Smooth muscle cell (in vitro differentiated cells): ENCODE results near the gene C10orf120. TPM values are rescaled to one million over a fixed set of nuclear protein-coding genes. Genes with fewer than 3 reads are reported as not detected.

ENCODE experiments used
- DNase-seq: peaks from one replicate; lab custom pipeline; 2025; ENCODE audit not compliant: unreplicated experiment; lab: John Stamatoyannopoulos, UW
- H2AFZ ChIP-seq: fragments of 200-600 bp; sonication (generic); 2 replicates; pipeline ENCODE4 v1.6.0; 2016; ENCODE audit warnings: antibody characterized with exemption, low read depth, mild to moderate bottlenecking
- H3F3A ChIP-seq: fragments of 200-600 bp; sonication (generic); 2 replicates; pipeline ENCODE4 v1.6.0; 2017; ENCODE audit warnings: antibody characterized with exemption, low read depth
- H3K27ac ChIP-seq: fragments of 200-600 bp; sonication (generic); 2 replicates; pipeline ENCODE4 v1.5.1; 2016; ENCODE audit warnings: low read depth, mild to moderate bottlenecking
- H3K27me3 ChIP-seq: fragments of 200-600 bp; sonication (generic); 2 replicates; pipeline ENCODE4 v1.6.1; 2016; ENCODE audit warnings: low read depth, mild to moderate bottlenecking
- H3K36me3 ChIP-seq: fragments of 200-600 bp; sonication (generic); 2 replicates; pipeline ENCODE4 v1.5.1; 2016; ENCODE audit warnings: low read depth
- H3K4me1 ChIP-seq: fragments of 200-600 bp; sonication (generic); 2 replicates; pipeline ENCODE4 v1.5.1; 2016; ENCODE audit warnings: low read depth
- H3K4me2 ChIP-seq: fragments of 200-600 bp; sonication (generic); 2 replicates; pipeline ENCODE4 v1.6.0; 2016; ENCODE audit warnings: mild to moderate bottlenecking
- H3K4me3 ChIP-seq: fragments of 200-600 bp; sonication (generic); 2 replicates; pipeline ENCODE4 v1.5.1; 2016; ENCODE audit warnings: mild to moderate bottlenecking
- H3K79me2 ChIP-seq: fragments of 200-600 bp; sonication (generic); 2 replicates; pipeline ENCODE4 v1.6.0; 2016; ENCODE audit warnings: low read depth, mild to moderate bottlenecking
- H3K9ac ChIP-seq: fragments of 200-600 bp; sonication (generic); 2 replicates; pipeline ENCODE4 v1.6.0; 2016; ENCODE audit warnings: low read depth
- H3K9me3 ChIP-seq: fragments of 200-600 bp; sonication (generic); replicated peaks from 2 replicates; pipeline ENCODE4 v1.5.1; 2016; ENCODE audit warnings: low read depth
- H4K20me1 ChIP-seq: fragments of 200-600 bp; sonication (generic); 2 replicates; pipeline ENCODE4 v1.6.0; 2016; ENCODE audit warnings: low read depth
- WGBS: methylation state at CpG from one replicate; pipeline ENCODE4 v1.1.7; 2016; ENCODE audit warnings: low lambda C conversion rate; 5-methylcytosine and 5-hydroxymethylcytosine counted together
- polyA plus RNA-seq: library from polyadenylated mRNA; unstranded; fragments of >200 nt; fragmentation: Nextera tagmentation; extraction: Ambion mirVana; gene quantifications from 2 replicates; pipeline ENCODE4 v1.2.1, GENCODE V29; 2016
- total RNA-seq: library from RNA; depleted of rRNA; stranded (reverse); fragments of >200 nt; gene quantifications from 2 replicates; pipeline ENCODE4 v1.2.3, GENCODE V29; 2014
- TF ChIP-seq, protein P1 (sequence below): fragments of 200-600 bp; sonication (generic); IDR thresholded peaks from 2 replicates; pipeline ENCODE4 v1.5.1; 2017; ENCODE audit warnings: borderline replicate concordance, mild to moderate bottlenecking, antibody characterized with exemption; ENCODE audit not compliant: insufficient read depth, poor library complexity, severe bottlenecking

The C10orf120 gene
- total and polyA plus RNA-seq, 2 experiments from 2014 or later, result not detected

DNA sequence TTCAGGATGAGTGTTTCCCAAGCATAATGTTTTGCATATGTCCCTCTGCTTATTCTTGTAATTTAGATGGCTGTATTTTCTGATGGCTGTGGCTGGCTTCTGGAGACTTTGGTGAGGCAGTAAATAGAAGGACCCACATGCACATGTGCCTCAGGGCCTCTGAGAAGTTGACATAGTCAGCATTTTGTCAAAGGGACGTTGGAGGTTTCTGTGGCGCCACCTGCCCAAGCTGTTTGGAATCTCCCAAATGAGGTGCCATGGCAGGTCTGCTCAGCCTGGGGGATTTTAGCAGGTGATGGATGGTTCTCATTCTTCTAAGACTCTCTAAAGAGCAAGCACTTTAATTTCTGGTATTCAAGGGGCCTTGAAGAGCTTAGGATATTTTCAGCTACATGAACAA lies 29.8 kb downstream of the C10orf120 start:
- no peak overlapping the region for H3K4me2 ChIP-seq
- H3K4me3 ChIP-seq, result no peak overlapping the region
- no peaks in the 10 kb centered on the region for H4K20me1 ChIP-seq
- TF ChIP-seq, protein P1, sequence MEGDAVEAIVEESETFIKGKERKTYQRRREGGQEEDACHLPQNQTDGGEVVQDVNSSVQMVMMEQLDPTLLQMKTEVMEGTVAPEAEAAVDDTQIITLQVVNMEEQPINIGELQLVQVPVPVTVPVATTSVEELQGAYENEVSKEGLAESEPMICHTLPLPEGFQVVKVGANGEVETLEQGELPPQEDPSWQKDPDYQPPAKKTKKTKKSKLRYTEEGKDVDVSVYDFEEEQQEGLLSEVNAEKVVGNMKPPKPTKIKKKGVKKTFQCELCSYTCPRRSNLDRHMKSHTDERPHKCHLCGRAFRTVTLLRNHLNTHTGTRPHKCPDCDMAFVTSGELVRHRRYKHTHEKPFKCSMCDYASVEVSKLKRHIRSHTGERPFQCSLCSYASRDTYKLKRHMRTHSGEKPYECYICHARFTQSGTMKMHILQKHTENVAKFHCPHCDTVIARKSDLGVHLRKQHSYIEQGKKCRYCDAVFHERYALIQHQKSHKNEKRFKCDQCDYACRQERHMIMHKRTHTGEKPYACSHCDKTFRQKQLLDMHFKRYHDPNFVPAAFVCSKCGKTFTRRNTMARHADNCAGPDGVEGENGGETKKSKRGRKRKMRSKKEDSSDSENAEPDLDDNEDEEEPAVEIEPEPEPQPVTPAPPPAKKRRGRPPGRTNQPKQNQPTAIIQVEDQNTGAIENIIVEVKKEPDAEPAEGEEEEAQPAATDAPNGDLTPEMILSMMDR, result no peak
- H3K36me3 ChIP-seq, result no peaks in the 10 kb centered on the region
- H3K27ac ChIP-seq, result no peak overlapping the region
- WGBS, result 56% methylated on average over 2 of the region's 2 CpGs
- H3K9me3 ChIP-seq, result no peaks in the 10 kb centered on the region
- no peaks in the 10 kb centered on the region for H3K4me1 ChIP-seq
- H3K79me2 ChIP-seq, result no peaks in the 10 kb centered on the region
- no peak overlapping the region for H2AFZ ChIP-seq
- H3K9ac ChIP-seq, result no peak overlapping the region
- peaks cover 4% of the 10 kb centered on the region for H3K27me3 ChIP-seq
- no peaks in the 10 kb centered on the region for H3F3A ChIP-seq
- no peak for DNase-seq

DNA sequence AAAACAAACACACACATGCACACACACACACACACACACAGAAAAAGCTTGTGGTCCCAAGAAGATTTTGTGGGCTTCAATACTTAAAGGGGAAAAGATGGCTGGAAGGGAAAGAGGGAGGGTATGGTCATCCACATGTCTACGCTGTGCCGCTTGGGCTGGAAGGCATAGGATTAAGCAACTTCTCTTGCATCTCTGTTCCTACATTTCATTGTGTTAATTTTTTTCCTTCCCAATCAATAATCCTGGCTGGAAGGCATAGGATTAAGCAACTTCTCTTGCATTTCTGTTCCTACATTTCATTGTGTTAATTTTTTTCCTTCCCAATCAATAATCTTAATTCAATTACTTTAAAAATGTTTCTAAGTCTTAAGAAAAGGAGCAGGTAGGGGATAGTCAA lies 30.6 kb downstream of the C10orf120 start:
- Histone ChIP-seq H2AFZ (no peak overlapping the region), H4K20me1 (no peaks in the 10 kb centered on the region), H3K4me1 (no peaks in the 10 kb centered on the region), H3K36me3 (no peaks in the 10 kb centered on the region), H3K79me2 (no peaks in the 10 kb centered on the region), H3K27me3 (peaks cover 4% of the 10 kb centered on the region), H3K4me2 (no peak overlapping the region), H3F3A (no peaks in the 10 kb centered on the region), H3K9ac (no peak overlapping the region), H3K27ac (no peak overlapping the region), H3K9me3 (no peaks in the 10 kb centered on the region), H3K4me3 (no peak overlapping the region)
- no peak for DNase-seq
- TF ChIP-seq, protein P1, result no peak
- 96% methylated on average over 2 of the region's 2 CpGs for WGBS

DNA sequence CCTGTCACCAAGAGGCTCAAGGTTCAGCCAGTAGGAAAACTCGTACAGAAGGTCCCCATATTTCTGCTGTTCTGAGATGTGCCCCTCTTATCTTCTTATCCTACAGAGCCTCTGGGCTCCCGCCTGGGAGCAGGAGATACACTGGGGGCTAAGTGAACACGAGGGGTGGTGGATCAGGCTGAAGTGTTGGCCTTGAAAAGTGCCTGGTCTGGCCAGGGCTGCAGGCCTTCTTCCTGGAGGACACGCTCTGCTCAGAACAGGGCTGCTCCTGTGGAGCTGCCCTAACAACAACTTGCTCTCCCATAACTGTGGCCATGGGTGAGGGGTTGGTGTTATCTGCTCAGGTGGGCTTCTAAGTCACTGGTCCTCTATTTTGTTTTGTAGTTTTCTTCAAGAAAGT lies 33.7 kb downstream of the C10orf120 start:
- Histone ChIP-seq H3K9me3 (no peaks in the 10 kb centered on the region), H3K36me3 (no peaks in the 10 kb centered on the region), H3K9ac (no peak overlapping the region), H3K27ac (no peak overlapping the region), H4K20me1 (no peaks in the 10 kb centered on the region), H3K4me1 (no peaks in the 10 kb centered on the region), H2AFZ (no peak overlapping the region), H3K27me3 (peaks cover 4% of the 10 kb centered on the region), H3K4me3 (no peak overlapping the region), H3F3A (no peaks in the 10 kb centered on the region), H3K79me2 (no peaks in the 10 kb centered on the region), H3K4me2 (no peak overlapping the region)
- TF ChIP-seq, protein P1, result no peak
- DNase-seq, result no peak
- WGBS, result 72% methylated on average over 4 of the region's 4 CpGs

DNA sequence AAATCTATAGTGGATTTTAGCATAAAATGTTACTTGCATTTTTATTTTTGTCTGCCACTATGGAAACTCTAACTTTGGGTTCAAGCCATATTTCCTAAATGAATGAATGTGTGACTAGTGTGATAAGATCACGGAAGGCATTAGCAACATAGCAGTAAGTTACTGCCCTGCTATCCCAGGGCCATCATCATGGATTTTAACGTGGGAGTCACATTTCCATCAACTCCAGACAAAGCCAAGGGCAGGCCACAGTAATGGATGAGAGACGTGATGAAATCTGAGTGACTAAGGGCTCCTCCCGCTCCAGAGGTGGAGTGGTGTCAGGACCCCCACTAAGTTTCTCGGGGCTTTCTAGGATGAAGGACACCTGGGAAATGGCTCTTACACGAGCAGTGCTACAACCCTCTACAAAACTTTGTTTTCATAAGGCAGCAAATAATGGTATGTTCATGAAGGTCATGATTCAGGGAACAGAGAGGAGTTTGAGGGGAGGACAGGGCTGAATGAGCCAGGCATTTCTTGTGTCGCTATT lies 34.3 kb downstream of the C10orf120 start:
- no peaks in the 10 kb centered on the region for H3K9me3 ChIP-seq
- WGBS, result 74% methylated on average over 7 of the region's 7 CpGs
- peaks cover 4% of the 10 kb centered on the region for H3K27me3 ChIP-seq
- no peaks in the 10 kb centered on the region for H3K4me1 ChIP-seq
- DNase-seq, result no peak
- H3K79me2 ChIP-seq, result no peaks in the 10 kb centered on the region
- H3K4me3 ChIP-seq, result no peak overlapping the region
- H3K9ac ChIP-seq, result no peak overlapping the region
- H4K20me1 ChIP-seq, result no peaks in the 10 kb centered on the region
- TF ChIP-seq, protein P1, result no peak
- H3F3A ChIP-seq, result no peaks in the 10 kb centered on the region
- no peaks in the 10 kb centered on the region for H3K36me3 ChIP-seq
- H2AFZ ChIP-seq, result no peak overlapping the region
- no peak overlapping the region for H3K27ac ChIP-seq
- H3K4me2 ChIP-seq, result no peak overlapping the region
